Activated CD8-positive, alpha-beta memory T cell treated with anti-CD3 and anti-CD28 coated beads, Interleukin-2, amount 50 U/mL, for 24 hours (primary cell): Measurements from ENCODE around the gene MAPT.

ENCODE experiments used
- DNase-seq: peaks from one replicate; pipeline ENCODE4 v3.0.0-alpha.2; 2020; ENCODE audit errors: extremely low read depth

MAPT gene

GRCh38 chr17:46028981-46029565 lies 134.7 kb downstream of the MAPT start:
- DNase-seq: no peak

DNA sequence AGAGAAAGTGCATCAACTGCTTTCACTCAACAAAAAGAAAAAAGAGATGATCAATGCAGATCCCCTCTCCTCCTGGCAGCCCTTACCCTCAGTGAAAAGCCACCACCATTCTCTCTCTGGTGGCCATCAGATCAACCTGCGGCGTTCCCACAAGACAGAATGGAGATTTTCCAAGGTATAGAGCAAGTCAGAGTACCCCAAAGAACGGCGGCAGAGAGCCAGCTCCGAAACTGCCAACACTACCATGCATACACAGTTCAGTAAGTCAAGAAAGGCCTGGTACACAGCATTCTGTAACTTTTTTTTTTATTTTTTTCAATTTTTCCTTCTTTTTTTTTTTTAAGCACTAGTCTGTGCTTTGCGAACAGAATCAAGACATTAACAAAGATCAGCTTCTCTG lies 135.3 kb downstream of the MAPT start:
- DNase-seq: no peak

DNA sequence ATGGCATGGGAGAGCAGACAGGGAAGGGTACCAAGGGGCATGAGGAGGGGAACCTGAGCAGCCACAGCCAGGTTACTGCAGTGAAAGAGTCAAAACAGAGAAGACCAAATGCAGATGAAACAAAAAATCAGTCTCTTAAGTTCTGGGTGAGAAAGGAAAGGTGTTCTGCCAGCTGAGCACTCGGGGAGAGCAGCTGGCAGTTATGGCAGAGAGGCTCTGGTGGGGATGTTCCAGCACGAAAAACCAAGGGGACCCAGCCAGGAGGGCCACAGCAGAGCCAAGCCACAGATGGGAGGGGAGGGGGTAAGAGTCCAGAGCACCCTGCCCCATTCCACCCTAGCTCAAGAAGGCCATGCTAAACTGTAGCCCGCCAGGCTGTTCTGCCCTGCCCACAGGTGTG lies 136.4 kb downstream of the MAPT start:
- no peak for DNase-seq

GRCh38 chr17:46031440-46031839 lies 137.1 kb downstream of the MAPT start:
- DNase-seq: no peak

DNA sequence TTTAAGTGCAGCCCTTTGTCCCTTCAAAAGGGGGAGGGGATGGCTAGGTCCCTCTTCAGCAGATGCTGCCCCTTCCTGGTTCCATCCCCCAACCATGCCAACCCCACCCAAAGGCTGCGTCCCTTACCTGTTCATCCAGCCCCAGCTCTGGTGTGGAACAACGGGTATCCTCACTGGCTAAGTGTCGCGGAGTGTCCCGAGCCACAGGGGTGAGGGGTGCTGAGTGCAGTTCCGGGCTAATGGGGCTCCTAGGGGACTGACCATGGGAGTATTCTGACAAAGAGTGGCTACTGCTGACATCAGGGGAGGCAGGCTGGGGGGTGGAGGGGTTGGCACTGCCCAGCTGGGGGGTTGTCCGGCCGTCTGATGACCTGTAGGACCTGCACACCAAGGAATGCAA lies 137.6 kb downstream of the MAPT start:
- no peak for DNase-seq

GRCh38 chr17:46032909-46033308 lies 138.6 kb downstream of the MAPT start:
- DNase-seq: no peak

- DNase-seq: no peak
These were observed 139.0 kb downstream of the MAPT start for GRCh38 chr17:46033392-46033791.

DNA sequence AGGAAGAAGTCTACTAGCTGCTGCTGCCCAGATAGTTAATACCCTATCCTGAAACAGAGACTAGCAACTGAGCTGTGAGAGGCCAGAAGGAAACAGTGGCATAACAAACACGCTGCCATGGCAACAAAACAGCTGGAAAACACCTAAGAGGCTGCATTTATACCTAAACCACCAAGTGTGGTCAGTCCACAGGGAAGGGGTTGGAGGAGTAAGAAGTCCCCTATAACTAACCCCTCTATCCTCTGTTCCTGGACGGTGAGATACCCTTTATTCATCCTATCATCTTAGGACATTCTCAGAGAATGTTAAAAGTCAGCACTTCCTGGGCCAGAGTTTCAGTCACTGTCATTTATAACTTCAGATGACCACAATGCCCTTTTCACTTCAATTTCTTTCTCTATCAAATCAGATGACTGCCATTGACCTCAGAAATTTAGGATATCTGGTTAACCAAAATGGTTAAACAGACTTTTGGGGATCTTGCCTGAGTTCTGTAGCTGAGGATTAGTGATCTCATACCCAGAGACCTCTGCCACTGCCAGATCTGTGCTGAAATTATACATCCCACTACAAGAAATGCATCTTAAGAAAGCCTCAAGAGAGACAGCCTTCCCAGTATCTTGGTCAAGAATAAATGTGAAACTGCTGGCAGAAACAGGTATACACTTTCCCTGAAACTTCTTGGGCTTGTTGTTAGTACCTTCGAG lies 140.9 kb downstream of the MAPT start:
- DNase-seq: no peak

- no peak for DNase-seq
These were observed 142.1 kb downstream of the MAPT start for GRCh38 chr17:46036491-46036890.

DNA sequence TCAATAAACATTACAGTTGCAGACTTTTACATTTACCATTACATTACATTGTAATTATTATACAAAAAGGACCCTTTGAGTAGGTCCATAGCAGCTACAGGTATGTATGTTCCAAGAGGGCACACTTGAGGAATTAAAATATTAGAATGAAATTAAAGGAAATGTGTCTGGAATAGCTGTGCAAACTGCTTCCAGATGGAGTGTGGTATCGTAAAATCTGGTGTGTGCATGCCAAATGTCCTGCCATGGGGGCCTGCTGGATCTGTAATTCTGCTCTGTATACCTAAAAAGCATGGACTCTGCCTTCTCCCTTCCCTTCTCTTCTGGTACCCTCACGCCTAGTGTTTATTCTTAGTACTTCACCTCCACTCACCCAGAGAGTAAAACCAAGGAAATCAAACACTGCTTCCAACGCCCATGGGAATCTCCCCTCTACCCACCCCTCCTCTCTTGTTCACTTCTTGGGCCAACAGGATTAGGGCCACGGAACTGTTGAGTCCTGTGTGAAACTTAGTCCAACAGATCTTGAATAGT lies 143.4 kb downstream of the MAPT start:
- DNase-seq: no peak

DNA sequence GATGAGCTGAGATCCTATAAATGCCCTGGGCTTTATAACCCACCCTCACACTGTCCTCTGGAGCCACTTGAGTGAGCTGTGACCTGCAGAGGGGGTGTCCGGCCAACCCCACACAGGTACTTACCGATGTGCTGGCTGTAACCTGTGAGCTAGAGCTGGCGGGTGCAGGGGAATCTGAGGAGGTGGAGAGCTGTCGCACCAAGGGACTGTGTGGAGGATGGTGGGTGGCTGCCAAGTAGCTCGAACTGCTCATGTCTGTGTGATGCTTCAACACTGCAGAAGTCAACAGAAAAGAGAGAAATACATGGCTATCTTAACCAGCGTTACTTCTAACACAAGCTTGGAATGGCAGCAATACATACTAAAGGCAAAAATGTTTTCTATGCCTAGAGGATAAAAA lies 144.1 kb downstream of the MAPT start:
- DNase-seq: no peak

DNA sequence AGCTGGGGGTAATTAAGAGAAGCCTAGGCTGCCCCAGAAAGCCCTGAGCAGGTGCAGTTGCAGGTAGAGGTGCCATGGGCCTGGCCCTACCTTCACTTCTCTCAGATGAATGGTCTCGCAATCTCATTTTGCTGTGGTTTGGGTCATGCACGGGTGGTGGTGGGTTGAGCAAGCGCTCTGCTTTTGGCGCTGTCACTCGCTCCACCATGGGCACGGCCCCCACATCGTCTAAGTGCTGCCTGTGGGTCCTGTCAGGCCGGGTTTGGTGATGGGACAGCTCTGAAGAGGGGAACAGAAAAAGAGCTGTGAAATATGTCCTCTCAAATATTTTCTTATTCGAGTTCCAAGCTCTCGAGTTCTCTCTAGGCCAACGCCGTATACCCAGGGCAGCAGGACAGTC lies 144.6 kb downstream of the MAPT start:
- no peak for DNase-seq

DNA sequence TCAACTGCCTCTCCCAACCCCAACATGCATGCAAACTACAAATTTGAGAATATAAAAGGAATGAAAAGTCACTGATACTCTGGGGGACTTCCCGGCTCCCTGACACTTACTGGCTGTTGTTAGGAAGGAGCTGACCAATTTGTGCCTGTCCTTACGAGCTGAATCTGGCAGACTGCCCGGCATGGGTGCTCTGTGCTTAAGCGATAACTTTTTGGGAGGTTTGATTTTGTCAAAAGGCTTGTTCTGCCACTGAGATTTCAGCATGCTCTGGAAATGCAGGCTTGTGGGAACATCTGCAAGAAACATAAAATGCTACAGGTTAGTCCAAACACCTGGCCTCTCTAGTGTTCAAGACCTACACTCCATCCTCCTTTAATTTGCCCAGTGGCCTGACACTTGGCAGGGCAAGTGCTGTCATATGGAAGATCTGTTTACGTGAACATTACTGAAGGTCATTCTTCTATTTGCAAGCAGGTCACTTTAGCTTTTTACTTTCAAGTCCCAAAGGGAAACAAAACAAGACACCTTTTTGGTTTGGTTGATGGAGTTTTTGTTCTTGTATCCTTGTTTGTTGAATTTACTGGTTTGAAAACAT lies 145.3 kb downstream of the MAPT start:
- no peak for DNase-seq

DNA sequence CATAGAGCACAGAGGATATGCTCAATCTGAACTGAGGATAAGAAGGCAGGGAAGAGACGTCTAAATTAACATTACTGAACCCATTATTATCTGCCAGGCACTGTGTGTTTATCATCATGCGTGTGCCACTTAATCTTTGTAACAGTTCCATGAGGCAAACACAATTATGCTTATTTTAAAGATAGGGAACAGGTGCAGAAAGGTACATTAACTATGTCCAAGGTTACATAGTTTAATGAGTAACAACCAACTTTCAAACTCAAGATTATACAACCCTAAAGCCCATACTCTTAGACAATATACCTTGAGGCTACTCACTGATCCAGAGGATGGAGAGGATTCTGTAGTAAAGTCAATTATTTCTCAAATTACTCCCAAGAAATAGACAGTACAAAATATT lies 147.9 kb downstream of the MAPT start:
- DNase-seq: no peak

- no peak for DNase-seq
These were observed 148.6 kb downstream of the MAPT start for GRCh38 chr17:46042925-46043324.

DNA sequence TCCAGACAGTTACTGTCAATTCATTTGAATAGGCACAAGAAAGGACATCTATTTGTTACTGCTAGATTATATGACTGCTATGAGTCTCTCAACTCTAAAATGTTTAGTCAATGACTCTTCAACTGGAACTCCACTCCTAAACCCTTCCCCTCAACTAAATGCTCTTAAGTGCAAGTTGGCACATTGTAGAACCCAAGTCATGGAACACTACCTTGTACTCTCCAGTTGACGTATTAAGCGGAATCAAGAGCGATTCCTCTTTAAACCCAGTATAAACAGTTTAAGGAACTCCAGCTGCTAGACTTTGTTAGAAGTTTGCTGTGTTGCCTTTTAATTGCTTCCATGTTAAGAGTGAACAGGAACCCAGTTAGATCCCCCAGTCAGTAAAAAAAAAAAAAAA lies 149.3 kb downstream of the MAPT start:
- DNase-seq: no peak

DNA sequence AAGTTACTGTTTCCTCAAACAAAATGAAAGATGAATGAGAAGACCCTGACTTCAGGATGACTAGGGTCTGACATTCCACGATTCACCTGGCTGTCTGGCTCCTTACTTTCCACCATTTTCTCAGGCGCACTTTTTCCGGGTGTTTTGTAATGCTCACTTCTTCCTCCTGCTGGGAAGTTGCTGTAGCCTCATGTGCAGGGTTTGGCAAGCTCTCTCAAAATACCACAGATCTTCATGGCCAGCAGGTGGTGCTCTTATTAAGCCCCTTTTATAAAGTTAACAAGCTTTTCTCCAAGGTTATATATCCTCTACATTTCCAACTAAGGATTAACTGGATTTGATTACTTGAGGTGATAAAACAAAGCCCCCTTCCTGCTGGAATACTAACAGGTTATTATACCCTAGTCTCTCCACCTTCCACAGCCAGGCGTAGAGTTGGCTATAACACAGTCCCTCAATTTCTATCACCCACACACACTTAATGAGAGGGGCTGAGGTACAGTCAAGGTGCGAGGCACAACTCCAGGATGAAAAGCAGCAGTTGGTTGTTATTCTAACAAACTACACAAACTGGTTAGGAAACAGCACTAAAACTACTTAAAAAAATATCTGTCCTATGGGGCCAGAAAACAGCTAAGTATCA lies 150.1 kb downstream of the MAPT start:
- no peak for DNase-seq

DNA sequence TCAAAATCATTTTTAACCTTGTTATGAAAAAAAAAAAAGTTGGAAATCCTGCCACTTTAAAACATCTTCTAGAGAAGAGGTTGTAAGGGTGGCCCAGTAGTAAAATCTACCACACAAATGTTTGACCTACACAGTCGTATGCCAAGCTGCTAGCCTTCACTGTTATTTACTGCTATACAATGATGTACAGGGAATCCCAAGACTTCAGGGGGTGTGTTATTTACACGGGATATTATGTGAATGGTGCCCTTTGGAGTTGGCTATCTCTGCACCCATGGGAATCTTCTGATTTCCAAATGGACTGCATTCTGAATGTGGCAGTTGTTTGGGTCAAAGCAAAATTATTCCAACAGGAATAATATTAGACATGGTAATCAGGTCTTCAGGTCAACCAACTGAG lies 150.6 kb downstream of the MAPT start:
- DNase-seq: no peak

- DNase-seq: no peak
These were observed 151.3 kb downstream of the MAPT start for GRCh38 chr17:46045639-46046038.

- no peak for DNase-seq
These were observed 152.6 kb downstream of the MAPT start for GRCh38 chr17:46046957-46047356.

- DNase-seq: no peak
These were observed 153.0 kb downstream of the MAPT start for GRCh38 chr17:46047398-46047797.

DNA sequence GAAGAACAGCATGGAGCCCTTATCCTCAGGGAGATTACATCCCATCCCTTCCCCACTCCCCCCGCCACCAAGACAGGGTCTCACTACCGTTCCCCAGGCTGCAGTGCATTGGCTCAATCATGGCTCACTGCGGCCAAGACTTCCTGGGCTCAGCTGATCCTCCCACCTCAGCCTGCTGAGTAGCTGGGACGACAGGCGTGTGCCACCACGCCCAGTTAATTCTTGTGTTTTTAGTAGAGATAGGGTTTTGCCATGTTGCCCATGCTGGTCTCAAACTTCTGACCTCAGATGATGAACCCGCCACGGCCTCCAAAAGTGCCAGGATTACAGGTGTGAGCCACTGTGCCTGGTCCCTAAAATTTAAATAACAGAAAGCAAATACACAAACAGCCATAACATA lies 153.5 kb downstream of the MAPT start:
- no peak for DNase-seq

DNA sequence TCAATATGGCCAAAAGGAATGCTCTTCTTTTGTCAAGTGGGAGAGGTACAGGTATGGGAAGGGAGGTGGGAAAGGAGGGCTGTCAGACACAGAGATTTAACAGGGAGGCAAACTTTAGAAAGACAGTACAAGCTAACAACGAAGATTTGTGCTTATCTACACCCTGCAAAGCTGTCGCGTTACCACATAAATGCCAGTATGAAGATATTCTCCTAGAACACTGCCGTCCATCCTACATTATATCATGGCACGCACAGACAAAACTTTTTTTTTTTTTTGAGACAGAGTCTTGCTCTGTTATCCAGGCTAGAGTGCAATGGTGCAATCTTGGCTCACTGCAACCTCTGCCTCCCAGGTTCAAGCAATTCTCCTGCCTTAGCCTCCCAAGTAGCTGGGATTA lies 155.3 kb downstream of the MAPT start:
- no peak for DNase-seq
